Hematopoietic multipotent progenitor cell treated with erythropoietin and hydrocortisone succinate and interleukin-3 and kit ligand, for 6 days (in vitro differentiated cells): Measurements from ENCODE around the gene ACRBP.
"Not testable (repeated sequence)": the region's sequence is repeated elsewhere in the genome, so short reads cannot be mapped to it uniquely, and the experiment has no call there.

Experiments used
- DNase-seq: peaks from one replicate; pipeline ENCODE4 v3.0.0-alpha.2; 2015

ACRBP gene

DNA sequence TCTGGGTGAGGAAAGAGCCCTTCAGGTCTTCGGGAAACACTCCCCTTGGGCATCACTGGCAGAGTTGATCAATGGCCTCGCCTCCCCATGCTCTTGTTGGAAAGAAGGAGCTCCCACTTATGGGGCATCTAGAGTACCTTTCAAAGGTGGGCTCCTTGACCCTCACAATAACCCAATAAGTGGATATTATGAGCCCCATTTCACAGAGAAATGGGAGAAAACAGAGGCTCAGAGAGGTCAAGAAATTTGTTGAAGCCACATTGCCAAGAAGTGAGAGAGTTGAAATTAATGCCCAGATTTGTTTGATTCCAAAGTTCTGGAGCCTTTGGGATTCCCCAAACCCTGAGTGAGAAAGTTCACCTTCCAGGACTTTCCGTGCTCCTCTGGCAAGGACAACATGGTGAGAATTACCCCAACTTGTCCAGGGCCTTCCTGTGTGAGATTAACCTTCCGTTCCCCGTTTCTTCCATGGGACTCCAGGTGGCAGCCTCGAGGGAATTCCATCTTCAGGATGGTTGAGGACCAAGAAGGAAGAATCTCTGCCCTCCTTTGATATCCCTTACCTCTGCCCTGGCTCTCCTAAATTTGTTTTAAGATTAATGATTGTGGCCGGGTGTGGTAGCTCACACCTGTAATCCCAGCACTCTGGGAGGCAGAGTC lies 32.6 kb downstream of the ACRBP start:
- DNase-seq = no peak

DNA sequence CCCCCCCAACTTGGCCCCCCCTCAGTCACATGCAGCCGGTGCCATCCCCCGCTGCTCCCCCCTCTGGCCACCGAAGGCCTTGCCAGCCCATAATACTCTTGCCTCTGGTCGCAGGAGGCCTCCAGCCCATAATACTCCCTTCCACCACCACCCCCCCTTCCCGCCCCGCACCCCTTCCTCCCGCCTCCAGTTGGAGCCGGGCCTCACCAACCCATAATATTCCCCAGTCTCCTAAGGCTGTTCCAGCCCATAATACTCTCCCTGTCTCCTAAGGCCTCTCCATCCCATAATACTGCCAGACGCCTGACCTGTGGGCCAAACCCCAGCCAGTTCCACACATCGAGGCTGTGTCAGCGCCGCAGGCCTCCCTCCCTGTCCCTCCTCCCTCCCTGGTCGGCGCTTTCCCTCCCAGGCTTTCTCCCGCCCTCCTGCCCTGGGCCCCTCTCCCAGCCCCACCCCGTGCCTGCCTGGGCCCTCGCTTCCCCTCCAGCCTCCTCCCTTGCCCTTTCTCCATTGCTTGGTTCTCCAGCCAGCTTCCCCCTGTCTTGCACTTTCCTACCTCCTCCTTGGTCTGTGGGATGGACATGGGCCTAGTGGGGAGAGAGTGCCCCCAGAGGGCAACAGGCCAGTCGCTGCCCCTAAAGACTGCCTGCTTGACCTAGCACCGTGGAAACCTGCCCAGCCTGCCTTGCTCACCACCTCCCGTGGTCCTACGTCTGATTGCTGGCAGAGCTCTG lies 33.3 kb downstream of the ACRBP start:
- peak; percentile 99 for DNase-seq

- peak; percentile 97 for DNase-seq
These were observed 34.0 kb downstream of the ACRBP start for GRCh38 chr12:6613015-6613775.

GRCh38 chr12:6612652-6613014 lies 34.6 kb downstream of the ACRBP start:
- no peak for DNase-seq

DNA sequence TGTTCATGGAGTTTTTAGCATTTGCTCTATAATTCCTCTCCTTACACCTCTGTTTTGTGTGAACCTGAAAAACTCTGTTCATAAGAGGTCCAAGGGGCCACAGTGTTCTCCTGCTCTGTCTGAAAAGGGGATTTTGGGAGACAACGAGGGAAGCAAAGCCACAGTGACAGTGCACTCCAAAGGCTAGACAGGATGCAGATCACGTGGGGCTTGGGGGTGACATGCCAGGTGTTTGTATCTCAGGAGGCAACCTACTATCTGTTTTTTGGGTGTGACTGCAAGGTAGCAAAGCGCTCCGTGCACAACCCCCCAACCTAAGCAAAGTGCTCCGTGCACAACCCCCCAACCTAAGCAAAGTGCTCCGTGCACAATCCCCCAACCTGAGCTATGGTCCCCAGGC lies 35.0 kb downstream of the ACRBP start:
- peak; percentile 35 for DNase-seq

GRCh38 chr12:6608592-6609281 lies 38.5 kb downstream of the ACRBP start:
- DNase-seq = peak; percentile 52

DNA sequence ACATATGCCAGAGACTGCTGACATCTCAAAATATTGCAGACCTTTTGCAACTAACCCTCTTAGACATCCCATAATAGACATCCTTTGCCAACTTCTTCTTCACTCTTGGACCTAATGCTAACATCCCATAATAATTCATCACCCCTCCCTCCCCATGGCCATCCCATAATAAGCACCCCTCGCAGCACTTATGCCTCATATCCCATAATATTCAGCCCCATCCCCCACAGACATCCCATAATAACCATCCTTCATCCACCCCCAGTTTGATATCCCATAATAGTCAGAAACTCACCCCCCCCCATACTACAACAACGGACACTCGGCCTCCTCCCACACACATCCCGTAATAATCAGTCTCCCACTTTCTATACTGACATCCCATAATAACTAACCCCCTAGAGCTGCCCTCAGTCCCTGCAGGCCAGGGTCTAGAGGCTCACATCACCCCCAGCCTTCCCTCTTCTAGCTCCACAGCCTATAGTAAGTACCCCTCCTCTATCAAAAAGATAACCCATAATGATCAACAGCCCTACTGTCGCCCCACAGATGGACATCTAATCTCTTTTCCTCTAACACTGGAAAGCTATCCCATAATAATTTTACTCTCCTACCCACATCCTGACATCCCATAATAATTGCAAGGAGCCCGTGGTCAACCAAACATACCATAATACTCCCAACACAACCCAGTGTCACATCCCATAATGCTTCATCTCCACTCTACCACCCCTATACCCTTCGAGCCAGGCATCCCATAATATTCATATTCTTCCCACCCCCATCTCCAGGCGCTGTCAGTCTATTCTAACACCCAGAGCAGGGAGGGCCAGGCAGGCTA lies 39.3 kb downstream of the ACRBP start:
- DNase-seq = peak; percentile 97

GRCh38 chr12:6606331-6607131 lies 40.7 kb downstream of the ACRBP start:
- peak; percentile 60 for DNase-seq

DNA sequence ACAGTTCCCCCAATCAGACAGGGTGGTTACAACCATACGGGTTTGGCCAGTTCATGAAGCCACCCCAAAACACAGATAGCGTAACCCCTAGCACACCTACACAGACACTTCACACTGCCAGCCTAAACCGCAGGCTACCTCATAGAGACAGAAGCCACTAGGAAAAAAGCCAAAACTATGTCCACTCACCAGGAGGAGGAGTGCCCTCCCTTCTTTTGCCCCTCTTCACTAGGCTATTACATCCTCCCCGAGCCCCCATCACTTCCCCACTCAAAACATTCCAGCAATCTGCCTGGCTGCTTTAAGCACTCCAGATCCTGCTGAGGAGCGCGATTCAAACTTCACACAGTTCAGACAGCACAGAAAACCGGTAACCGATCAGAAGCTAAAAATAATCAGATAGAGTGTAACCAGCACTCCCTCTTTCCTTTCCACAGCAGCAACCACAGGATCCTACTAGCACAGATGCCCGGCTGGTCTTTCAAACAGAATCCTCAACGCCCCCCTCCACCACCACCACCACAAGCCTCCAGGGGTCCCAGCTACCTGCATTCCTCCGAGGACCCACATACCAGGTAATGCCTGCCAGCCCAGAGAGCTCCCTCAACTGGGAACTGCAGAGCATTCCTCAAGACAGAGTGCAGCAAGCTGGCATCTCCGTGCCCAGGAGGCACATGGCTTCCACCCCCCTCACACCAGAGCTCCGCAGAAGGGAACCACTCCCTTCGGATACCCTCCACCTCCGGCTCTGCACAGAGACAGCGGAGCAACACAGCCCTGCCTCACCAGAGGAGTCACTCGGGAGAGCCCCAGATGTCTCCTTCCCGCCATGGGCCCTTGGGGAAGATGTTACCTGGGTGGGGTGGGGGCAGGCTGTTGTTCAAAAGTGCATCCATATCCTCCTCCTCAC lies 41.6 kb downstream of the ACRBP start:
- peak; percentile 83 for DNase-seq

GRCh38 chr12:6604259-6605029 lies 42.8 kb downstream of the ACRBP start:
- DNase-seq = no peak

DNA sequence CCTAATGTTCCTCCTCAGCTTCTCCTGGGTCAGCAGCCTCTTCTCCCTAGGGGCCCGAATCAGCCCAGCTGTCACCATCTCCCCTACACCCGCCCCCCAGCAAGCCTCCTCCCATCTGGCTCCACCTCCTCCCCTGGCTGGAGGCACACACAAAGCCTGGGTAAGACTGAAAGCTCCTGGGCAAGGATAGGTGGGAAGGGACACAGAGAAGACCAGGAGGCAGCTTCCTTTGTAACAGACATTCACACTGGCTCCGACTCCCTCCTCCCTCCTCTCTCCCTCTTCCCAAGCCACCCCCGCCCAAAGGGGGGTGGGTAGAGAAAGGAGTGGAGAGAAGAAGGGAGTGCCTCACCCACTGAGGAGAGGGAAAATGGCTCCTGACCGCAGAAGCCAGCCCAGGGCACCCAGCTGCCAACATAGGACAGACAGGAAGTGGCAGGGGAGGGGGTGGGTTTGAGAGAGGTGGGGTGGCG lies 44.1 kb downstream of the ACRBP start:
- peak; percentile 57 for DNase-seq

GRCh38 chr12:6602526-6602925 lies 44.7 kb downstream of the ACRBP start:
- DNase-seq = no peak

- not testable (repeated sequence) for DNase-seq
These were observed 51.6 kb downstream of the ACRBP start for GRCh38 chr12:6595673-6596072.

GRCh38 chr12:6592087-6592486 lies 55.1 kb downstream of the ACRBP start:
- DNase-seq = no peak
